ENCODE results near the gene DPYSL4.

Gene DPYSL4

DNA sequence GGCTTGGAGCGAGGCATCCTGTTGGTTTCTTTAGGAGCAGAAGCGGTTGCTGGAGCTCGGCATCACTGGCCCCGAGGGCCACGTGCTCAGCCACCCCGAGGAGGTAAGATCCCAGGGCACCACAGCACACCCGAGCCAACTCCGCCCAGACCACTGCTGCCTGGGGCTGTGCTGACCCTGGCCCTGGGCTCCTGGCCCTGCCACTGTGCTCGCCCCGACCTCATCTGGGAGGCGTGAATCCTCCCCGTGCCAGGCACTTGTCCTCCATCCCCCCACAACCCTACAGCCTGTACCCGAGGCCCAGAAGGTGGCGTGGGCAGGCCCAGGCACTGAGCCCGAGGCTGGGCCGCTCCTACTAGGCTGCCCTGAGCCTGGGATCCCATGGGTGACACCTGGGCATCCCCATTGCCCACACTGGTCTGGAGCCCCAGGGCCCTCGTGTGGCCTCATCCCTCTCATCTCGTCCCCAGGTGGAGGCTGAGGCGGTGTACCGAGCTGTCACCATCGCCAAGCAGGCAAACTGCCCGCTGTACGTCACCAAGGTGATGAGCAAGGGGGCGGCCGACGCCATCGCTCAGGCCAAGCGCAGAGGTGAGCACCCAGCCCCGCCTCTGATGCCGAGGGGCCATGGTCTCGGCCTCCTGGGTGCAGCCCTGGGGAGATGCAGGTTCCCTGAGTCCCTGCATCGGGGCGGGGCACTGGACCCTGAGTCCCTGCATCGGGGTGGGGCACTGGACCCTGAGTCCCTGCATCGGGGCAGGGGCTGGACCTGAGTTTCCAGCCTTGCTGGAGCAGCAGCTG, 11.8 kb downstream of the DPYSL4 start:
- Histone ChIP-seq H3K4me1 (ENCODE audit: low read depth, poor library complexity, severe bottlenecking) (no peaks in the 10 kb centered on the region), H3K9ac (no peak overlapping the region), H3K79me2 (ENCODE audit: insufficient read depth, low read depth) (no peaks in the 10 kb centered on the region), H3K36me3 (ENCODE audit: insufficient read depth) (no peaks in the 10 kb centered on the region), H4K20me1 (ENCODE audit: insufficient read depth) (no peaks in the 10 kb centered on the region), H3K27me3 (ENCODE audit: insufficient read depth, low read depth) (no peaks in the 10 kb centered on the region), H3K27ac (no peak overlapping the region), H3K4me3 (IDR thresholded peaks at IDR 0.05; ENCODE audit: insufficient read depth, low read depth, low read length) (no peak overlapping the region), H3K4me2 (no peak overlapping the region), H2AFZ (ENCODE audit: low read depth) (no peak overlapping the region)
- TF ChIP-seq, protein P1, sequence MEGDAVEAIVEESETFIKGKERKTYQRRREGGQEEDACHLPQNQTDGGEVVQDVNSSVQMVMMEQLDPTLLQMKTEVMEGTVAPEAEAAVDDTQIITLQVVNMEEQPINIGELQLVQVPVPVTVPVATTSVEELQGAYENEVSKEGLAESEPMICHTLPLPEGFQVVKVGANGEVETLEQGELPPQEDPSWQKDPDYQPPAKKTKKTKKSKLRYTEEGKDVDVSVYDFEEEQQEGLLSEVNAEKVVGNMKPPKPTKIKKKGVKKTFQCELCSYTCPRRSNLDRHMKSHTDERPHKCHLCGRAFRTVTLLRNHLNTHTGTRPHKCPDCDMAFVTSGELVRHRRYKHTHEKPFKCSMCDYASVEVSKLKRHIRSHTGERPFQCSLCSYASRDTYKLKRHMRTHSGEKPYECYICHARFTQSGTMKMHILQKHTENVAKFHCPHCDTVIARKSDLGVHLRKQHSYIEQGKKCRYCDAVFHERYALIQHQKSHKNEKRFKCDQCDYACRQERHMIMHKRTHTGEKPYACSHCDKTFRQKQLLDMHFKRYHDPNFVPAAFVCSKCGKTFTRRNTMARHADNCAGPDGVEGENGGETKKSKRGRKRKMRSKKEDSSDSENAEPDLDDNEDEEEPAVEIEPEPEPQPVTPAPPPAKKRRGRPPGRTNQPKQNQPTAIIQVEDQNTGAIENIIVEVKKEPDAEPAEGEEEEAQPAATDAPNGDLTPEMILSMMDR (conservative IDR thresholded peaks at IDR 0.05; ENCODE audit: low read depth, low read length) = no peak

DNA sequence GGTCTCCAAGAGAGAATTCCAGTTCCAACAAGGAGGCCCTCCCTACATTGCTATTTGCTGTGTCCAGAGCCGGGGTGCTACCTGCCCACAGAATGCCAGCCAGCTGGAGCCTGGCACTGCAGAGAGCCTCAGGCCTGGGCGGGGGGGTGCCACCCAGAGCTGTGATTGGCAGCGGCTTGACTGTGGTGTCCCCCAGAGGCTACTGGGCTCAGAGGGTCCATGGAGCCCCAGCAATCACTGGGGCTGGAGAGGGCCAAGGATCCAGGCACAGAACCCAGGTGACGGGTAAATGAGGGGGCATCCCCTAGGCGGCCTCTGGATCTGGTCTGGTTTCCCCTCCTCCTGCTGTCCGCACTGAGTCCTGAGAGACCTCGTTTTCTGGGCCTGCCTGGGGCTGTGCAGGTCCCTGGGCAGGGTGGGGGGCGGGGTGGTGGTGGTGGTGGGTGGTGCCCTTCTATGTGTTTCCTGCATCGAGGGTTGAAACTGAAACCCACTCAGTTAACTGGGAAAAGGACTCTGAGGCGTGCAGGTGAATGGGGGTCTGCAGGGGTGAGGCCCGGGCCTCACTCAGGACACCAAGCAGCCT, 12.6 kb downstream of the DPYSL4 start:
- Histone ChIP-seq H3K36me3 (ENCODE audit: insufficient read depth) (no peaks in the 10 kb centered on the region), H3K9ac (no peak overlapping the region), H3K79me2 (ENCODE audit: insufficient read depth, low read depth) (no peaks in the 10 kb centered on the region), H3K4me2 (no peak overlapping the region), H3K4me1 (ENCODE audit: low read depth, poor library complexity, severe bottlenecking) (no peaks in the 10 kb centered on the region), H4K20me1 (ENCODE audit: insufficient read depth) (no peaks in the 10 kb centered on the region), H3K4me3 (IDR thresholded peaks at IDR 0.05; ENCODE audit: insufficient read depth, low read depth, low read length) (no peak overlapping the region), H2AFZ (ENCODE audit: low read depth) (no peak overlapping the region), H3K27ac (no peak overlapping the region), H3K27me3 (ENCODE audit: insufficient read depth, low read depth) (no peaks in the 10 kb centered on the region; the same call in 1 of the 2 replicates)
- TF ChIP-seq, protein P1 (conservative IDR thresholded peaks at IDR 0.05; ENCODE audit: low read depth, low read length) = no peak

DNA sequence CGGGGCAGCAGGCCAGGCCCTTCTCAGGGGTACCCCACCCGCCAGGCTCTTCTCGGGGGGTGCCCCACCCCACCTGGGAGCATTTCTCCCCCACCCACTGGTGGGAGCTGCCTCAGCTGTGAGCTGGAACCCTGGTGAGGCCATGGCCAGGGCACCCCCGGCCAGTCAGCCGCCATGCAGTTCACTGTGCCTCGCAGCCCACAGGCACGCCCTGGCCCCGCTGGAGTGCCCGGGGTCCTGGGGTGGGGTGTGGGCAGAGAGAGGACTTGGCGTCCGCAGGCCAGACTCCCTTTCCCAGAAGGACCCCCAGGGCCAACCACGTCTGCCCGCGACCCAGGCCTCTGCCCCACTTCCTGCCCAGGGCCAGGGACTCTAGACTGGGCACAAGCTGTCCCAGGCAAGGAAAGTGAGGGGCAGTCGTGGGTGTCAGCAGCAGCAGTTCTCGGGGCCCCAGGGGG, 13.1 kb downstream of the DPYSL4 start:
- Histone ChIP-seq H3K4me2 (no peak overlapping the region), H3K9ac (no peak overlapping the region), H3K27me3 (ENCODE audit: insufficient read depth, low read depth) (peaks cover 5% of the 10 kb centered on the region; the same call in 1 of the 2 replicates), H3K36me3 (ENCODE audit: insufficient read depth) (no peaks in the 10 kb centered on the region), H3K79me2 (ENCODE audit: insufficient read depth, low read depth) (no peaks in the 10 kb centered on the region), H3K4me3 (IDR thresholded peaks at IDR 0.05; ENCODE audit: insufficient read depth, low read depth, low read length) (no peak overlapping the region), H3K4me1 (ENCODE audit: low read depth, poor library complexity, severe bottlenecking) (no peaks in the 10 kb centered on the region), H4K20me1 (ENCODE audit: insufficient read depth) (no peaks in the 10 kb centered on the region), H2AFZ (ENCODE audit: low read depth) (no peak overlapping the region), H3K27ac (no peak overlapping the region)
- TF ChIP-seq, protein P1 (conservative IDR thresholded peaks at IDR 0.05; ENCODE audit: low read depth, low read length) = no peak

DNA sequence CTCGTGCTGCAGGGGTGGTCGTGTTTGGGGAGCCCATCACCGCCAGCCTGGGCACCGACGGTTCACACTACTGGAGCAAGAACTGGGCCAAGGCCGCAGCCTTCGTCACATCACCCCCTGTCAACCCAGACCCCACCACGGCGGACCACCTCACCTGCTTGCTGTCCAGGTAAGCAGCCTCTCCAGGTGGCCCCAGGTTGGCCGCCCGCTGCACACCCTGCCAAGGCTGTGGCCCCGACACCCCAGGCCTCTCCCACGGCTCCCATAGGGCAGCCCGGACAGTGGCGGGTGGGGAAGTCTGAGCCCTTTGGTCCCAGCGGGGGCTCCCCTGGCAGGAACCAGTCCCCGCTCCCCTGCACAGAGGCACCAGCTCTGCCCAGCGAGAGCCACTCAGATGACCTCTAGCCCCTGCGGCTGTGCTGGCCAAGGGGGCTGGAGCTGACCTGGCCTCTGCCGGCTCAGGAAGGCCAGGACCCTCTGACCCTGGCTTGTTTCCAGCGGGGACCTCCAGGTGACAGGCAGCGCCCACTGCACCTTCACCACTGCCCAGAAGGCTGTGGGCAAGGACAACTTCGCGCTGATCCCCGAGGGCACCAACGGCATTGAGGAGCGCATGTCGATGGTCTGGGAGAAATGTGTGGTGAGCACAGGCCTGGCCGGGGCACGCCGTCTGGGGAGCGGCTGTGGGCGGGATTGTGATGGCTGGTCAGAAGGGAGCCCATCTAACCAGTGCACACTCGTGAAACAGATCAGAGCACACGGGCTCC, 13.8 kb downstream of the DPYSL4 start:
- Histone ChIP-seq H2AFZ (ENCODE audit: low read depth) (no peak overlapping the region), H3K27me3 (ENCODE audit: insufficient read depth, low read depth) (peaks cover 7% of the 10 kb centered on the region; the same call in 1 of the 2 replicates), H3K4me1 (ENCODE audit: low read depth, poor library complexity, severe bottlenecking) (no peaks in the 10 kb centered on the region), H3K36me3 (ENCODE audit: insufficient read depth) (no peaks in the 10 kb centered on the region), H3K4me3 (IDR thresholded peaks at IDR 0.05; ENCODE audit: insufficient read depth, low read depth, low read length) (no peak overlapping the region), H3K9ac (no peak overlapping the region), H3K79me2 (ENCODE audit: insufficient read depth, low read depth) (no peaks in the 10 kb centered on the region), H3K4me2 (no peak overlapping the region), H4K20me1 (ENCODE audit: insufficient read depth) (no peaks in the 10 kb centered on the region), H3K27ac (no peak overlapping the region)
- TF ChIP-seq, protein P1 (conservative IDR thresholded peaks at IDR 0.05; ENCODE audit: low read depth, low read length) = no peak
